Right ventricle myocardium inferior (tissue), 1 donor: ENCODE results near the gene SHISAL2A. TPM values are rescaled to one million over a fixed set of nuclear protein-coding genes. Genes with fewer than 3 reads are reported as not detected.

Source experiments
- ATAC-seq: fragments of 200-7000 bp; cut with Tn5 transposase; one replicate; pipeline ENCODE4 v1.9.1; 2020; ENCODE audit warnings: mild to moderate bottlenecking, moderate library complexity
- DNase-seq: peaks from one replicate; pipeline ENCODE4 v3.0.0; 2021; ENCODE audit errors: missing footprints
- intact Hi-C: fragments of 100-400 bp; cut with DNase I; formaldehyde crosslinking; loops from one replicate; pipeline ENCODE4 v1.11.0; 2022
- long read RNA-seq: library from polyadenylated mRNA; unstranded; transcript quantifications from one replicate; pipeline ENCODE4 v2.0.0, GENCODE V29; 2021
- total RNA-seq: library from RNA; stranded (reverse); fragmentation: NEBNext Ultra II Directional; extraction: Animal tissue kit (Norgen Biotek cat#: 25700); gene quantifications from one replicate; pipeline ENCODE4 v1.2.1, GENCODE V29; 2021
- donor health status: DM: no; HTN: yes; CAD: no; lungs with severe emphysema.

The SHISAL2A gene
- not detected for total RNA-seq
- long read RNA-seq = 0 reads

DNA sequence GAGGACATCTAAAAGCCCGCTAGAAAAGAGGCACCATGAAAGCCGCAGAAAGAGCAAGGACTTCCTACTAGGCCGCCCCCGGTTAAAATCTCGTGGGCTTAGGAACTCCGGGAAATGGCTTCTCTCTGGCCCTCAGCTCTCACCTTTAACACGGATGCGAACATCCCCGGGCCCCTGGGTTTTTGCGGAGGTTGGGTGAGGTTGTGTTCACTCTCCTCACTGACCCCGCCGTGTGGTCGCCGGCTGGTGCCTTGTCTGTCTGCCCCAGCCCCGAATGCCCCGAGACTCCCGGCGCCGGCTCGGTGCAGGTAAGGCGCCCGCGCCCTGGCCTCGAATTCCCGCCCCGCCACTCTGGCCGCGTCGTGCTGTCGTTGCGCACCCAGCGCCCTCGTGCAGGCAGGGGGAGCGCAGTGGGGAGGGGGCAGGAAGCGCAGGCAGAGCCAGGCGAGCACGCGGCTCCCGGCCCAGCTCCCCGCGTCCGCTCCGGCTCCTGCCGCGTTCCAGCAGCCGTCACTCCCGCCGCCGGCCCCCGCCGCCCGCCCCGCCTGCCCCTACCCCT, at the start of gene SHISAL2A:
TSS of gene SHISAL2A (plus strand) at position 437 of the 559 bp plus-strand sequence. CDS start 326 bp downstream, outside the sequence.
- intact Hi-C loops = no loop called here
- ATAC-seq = peak; percentile 53

DNA sequence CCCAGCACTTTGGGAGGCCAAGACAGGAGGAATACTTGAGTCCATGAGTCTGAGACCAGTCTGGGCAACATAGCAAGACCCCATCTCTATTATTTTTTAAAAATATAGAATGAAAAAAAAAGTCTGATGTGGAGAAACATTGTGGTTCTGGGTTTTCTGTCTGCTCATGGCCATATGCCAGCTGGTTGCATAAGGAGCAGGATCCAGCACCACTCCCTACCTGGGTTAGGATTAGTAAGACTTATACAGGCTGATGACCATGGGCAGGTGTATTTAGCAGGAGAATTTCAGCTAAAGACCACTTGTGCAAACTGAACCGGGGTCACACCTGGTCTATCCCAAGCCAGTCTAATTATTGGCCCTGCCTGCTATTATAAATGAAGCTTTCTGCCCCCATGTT, 47.5 kb upstream of the SHISAL2A start:
- intact Hi-C loops = no loop called here
- no peak for DNase-seq
- ATAC-seq = no peak

More for the DNA sequence above, at the start of gene SHISAL2A:
- peak; percentile 82 for DNase-seq

DNA sequence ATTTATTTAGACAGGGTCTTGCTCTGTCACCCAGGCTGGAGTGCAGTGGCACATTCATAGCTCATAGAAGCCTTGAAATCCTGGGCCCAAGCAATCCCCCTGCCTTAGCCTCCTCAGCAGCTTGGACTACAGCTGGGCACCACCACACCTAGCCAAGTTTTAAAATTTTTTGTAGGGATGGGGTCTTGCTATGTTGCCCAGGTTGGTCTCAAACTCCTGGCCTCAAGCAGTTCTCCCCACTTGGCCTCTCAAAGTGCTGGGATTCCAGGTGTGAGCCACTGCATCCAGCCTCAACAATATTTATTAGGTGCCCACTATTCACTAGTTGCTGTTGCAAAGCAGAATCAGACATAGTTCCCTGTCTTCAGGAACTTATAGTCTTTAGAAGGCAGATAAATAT, 44.9 kb upstream of the SHISAL2A start:
- DNase-seq (no peak), ATAC-seq (no peak)
- intact Hi-C loops = no loop called here

DNA sequence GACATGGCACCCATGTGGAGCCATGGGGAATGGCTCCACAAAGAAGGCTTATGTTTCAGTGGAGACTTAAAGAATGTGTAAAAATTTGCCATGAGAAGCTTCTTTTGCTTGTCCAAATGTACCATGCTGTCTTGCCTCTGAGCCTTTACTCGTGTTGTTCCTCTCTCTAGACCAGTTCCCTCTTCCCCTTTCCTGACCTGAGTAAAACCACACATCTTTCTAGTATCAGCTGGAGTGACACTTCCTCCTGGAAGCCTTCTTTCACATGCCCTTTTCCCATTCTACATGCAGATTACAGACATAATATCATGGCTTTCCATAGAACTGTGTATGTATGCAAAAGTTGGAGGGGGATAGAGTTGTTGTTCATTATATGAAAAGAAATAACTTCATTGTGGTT, 44.4 kb upstream of the SHISAL2A start:
- intact Hi-C loops = no loop called here
- no peak for ATAC-seq
- DNase-seq = no peak

DNA sequence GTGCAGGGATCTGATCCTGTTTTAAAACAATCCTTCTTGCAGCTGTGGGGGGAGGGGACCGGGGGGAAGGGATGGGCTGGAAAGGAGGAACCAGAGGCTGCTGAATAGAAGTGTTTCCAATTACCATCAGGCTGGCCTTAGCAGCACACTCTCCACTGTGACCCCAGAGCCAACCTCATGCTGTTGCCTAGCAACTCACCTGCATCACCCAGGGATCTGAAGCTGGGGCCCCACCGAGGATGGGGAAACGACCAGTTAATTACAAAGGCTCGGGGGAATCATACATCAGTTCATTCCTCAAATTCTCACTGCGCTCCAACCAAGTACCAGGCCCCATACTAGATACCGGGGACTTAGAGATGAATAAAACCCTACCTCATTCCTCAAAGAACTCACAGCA, 42.7 kb upstream of the SHISAL2A start:
- ATAC-seq (no peak), DNase-seq (no peak)
- intact Hi-C loops = no loop called here

DNA sequence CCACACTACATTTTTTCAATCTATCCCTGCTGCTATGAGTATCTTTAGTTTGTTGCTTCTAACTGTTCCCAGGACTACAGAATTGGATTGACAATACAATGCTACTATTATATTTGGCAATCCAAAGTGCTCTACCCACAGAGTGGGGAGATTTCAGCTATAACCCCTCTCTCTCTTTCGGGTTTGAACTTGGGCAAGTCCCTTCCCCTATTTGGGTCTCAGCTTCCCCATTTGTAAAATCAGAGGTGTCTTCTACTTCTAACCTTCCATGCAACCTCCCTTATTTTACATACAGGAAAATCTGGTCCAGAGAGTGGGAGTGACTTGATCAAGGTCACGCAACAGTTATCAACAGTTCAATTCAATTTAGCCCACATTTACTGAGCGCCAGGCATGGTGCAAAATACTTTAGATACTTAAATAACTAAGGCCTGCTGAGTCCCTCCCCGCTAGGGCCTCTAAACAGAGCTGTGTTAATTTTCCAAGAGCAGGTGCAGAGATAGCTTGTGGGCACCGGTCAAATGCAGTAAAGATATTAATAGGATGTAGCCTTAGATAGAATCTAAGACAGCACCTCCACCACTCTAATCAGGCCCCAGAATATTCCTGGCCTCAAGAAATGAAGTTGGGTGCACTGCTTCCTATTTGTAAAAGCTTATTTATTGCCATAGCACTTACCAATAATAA, 40.2 kb upstream of the SHISAL2A start:
- intact Hi-C loops = no loop called here
- ATAC-seq = no peak
- DNase-seq = no peak

DNA sequence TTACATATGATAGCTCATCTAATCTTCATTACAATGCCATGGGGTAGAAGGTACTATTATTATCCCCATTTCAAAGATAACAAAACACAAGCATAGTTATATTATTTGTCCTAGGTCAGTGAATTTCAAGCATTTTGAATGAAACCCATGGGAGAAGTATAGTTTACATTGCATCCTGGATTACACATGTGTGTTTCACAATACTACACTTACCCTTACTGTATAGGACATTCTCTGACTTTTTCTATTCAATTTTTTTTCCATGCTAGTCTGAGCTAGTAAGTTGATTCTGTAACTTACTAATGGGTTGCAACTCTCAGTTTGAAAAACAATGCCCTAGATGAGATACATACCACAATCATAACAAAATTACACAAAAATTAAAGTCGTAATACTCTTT, 39.5 kb upstream of the SHISAL2A start:
- DNase-seq (no peak), ATAC-seq (no peak)
- intact Hi-C loops = no loop called here

DNA sequence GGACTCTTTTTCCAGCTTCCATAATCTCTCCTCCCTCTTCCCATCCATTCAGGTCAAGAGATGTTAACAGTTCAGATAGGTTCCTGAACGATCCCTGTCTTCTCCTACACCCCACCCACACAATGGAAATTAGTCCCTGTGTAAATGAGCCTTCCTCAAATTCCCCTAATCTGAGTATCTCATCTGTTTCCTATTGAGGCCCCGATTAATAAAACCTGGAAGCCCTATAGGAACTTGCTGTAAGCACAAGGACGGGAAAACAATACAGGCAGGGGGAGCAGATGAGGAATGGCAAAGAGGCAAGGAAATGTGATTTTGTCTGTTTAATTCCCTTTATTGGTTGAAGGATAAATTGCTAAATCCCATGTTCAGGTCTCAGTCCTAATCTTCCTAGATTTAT, 37.9 kb upstream of the SHISAL2A start:
- DNase-seq (no peak), ATAC-seq (no peak)
- intact Hi-C loops = no loop called here

DNA sequence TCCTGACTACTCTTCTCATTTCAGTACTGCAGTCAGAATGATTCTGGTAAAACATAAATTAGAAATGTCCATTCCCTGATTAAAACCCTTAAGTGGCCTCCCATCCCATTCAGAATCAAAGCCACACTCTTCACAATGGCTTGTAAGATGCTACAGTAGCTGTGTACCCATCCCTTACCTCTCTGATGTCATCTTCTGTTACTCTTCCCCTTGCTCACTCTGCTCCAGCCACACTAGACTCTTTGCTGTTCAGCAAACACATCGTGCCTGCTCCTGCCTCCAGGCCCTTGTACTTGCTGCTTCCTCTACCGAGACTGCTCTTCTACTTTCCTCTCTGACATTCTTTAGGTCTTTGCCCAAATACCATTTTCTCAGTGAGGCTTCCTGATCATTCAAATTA, 35.1 kb upstream of the SHISAL2A start:
- DNase-seq = no peak
- no peak for ATAC-seq
- intact Hi-C loops = no loop called here

DNA sequence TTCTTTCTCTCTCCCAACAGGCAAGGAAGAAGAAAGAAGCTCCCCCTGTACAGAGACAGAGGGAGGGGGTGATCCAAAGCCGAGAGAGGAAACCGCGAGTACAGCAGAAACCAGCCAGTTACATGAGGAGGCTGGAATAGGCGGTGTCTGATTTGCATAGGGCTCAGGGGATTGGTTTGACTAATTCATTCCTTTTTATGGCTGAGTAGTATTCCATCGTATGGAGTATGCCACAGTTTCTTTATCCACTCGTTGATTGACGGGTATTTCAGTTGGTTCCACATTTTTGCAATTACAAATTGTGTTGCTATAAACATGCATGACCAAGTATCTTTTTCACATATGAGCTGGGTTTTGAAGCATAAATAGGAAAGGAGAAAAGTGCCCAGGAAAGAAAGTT, 34.2 kb upstream of the SHISAL2A start:
- intact Hi-C loops = no loop called here
- DNase-seq (no peak), ATAC-seq (no peak)

DNA sequence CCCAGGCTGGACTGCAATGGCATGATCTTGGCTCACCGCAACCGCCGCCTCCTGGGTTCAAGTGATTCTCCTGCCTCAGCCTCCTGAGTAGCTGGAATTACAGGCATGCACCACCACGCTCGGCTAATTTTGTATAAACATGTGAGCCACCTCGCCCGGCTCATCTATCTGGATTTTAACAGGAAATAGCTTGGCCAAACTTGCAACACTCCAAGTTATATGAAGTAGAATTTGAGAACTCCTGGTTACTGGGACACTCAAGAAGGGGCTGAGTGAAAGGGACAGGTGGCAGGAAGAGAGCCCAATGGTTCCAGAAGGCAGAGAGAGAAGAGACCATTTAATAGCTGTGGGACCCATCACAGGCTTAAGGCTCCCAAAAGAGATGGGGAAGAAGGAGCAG, 33.7 kb upstream of the SHISAL2A start:
- no peak for DNase-seq
- ATAC-seq = no peak
- intact Hi-C loops = no loop called here

DNA sequence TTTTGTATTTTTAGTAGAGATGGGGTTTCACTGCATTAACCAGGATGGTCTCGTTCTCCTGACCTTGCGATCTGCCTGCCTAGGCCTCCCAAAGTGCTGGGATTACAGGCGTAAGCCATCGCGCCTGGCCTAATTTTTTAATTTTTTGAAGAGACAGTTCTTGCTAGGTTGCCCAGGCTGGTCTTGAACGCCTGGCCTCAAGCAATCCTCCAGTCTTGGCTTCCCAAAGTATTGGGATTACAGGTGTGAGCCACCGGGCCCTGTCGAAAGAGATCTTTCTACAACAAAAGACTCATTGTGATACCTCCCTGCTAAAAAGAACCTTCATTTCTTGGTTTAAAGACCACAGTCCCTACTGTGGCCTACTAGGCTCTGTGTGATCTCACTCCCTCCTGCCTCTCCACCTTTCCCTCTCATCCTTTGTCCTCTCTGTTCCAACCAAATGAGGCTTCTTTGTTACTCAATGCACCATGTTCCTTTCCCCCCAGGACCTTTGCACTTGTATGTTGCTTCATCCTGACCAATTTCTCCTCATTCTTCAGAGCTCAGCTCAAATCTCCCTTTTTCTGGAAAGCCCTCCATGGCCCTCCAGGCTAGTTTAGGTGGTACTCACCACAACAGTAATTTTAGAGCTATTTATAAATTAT, 32.3 kb upstream of the SHISAL2A start:
- ATAC-seq (no peak), DNase-seq (no peak)
- intact Hi-C loops = loop anchor here (5.0 to 10.0 kb wide), 2 partner anchors 48 to 74 kb away; partner anchors contain the start of gene TUT4

DNA sequence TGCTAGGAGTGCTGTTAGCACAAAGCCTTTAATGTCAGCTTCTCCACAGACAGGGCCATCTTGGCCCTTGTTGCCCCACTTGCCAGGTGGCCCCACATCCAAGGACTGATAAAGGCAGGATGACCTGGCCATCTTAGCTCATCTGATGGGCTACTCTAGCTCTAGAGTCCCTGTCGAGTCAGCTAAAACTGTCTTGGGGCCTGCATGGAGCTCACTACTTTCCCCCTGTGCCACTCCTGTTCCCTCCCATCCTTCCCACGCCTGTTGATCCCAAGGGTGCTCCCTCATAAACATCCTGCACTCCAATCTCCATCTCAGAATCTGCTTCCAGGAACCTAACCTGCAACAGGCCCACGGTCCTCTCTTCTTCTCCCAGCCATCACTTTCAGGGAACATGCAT, 31.4 kb upstream of the SHISAL2A start:
- DNase-seq = no peak
- no peak for ATAC-seq
- intact Hi-C loops = loop anchor here (5.0 to 10.0 kb wide), 2 partner anchors 49 to 73 kb away; partner anchors contain the start of gene TUT4

DNA sequence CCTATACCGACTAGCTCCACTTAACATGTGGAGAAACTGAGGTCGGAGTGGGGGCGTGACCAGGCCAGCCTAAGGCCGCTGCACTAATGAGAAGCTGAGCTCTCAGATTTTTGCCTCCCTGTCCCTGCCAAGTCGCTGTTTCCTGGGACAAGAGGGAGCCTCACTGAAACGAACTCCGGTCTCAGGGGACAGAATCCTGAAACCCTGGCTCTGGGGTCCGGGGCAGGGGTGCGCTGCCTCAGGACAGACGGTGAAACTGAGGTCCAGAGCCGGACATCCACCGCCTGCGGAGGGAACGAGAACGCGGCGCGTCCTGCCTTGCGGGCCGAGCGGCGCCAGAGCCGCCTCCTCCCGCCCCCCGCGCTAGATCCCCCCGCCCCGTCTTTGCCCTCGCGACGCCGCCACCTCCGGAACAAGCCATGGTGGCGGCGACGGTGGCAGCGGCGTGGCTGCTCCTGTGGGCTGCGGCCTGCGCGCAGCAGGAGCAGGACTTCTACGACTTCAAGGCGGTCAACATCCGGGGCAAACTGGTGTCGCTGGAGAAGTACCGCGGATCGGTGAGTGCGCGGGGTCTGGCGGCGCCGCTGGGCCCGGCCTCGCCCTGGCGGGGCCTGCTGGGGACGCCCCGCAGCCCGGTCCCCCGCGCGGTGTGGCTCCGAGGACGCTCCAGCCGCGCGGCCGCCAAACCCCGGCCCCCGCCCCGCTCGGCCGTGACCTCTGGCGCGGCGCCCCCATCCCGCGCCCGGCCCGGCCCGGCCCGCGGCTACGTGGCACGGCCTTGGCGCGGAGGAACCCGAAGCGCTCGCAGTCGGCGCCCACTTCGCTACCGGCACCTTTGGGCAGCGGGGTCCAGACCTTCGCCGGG, 30.7 kb upstream of the SHISAL2A start, which contains the start of gene GPX7:
TSS of gene GPX7 (plus strand) at position 381 of the 865 bp plus-strand sequence. CDS start at position 420, 39 bp downstream.
- intact Hi-C loops = loop anchor here (5.0 to 10.0 kb wide), 2 partner anchors 50 to 73 kb away; partner anchors contain the start of gene TUT4
- peak; percentile 79 for DNase-seq
- ATAC-seq = peak; percentile 81

DNA sequence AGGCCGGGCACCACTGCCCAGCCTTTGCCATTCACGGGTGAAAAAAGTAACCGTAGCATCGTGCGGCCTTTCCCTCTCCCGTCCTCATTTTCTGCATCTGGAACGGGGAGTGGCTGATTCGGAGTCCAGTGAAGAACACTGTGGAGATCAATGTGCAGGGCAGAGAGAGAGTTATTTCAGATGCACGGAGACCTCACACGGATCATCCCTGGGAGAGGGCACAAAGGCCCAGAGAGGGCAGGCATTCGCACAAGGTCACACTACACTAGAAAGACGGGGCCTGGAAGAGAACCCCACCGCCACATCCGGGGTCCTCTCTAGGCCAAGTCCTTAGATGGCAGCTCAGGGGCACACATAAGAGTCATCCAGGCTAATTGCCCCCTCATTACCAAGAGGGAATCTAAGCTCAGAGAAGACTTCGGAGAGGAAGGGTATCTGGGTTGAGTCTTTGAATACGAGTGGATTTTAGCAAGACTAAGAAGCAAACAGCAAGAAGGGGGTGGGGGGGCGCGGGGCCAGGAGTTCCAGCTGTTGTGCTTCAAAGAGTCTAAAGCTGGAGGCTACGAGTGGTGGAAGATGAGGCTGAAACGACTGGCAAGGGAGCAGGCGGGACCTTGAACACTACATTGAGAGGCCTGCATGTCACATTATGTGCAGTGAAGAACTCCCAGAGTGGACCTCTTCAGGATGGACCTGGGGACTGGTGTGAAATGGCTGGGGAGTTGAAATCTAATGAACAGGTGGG, 29.9 kb upstream of the SHISAL2A start:
- ATAC-seq (no peak), DNase-seq (no peak)
- intact Hi-C loops = loop anchor here (5.0 to 10.0 kb wide), 2 partner anchors 51 to 72 kb away; partner anchors contain the start of gene TUT4

DNA sequence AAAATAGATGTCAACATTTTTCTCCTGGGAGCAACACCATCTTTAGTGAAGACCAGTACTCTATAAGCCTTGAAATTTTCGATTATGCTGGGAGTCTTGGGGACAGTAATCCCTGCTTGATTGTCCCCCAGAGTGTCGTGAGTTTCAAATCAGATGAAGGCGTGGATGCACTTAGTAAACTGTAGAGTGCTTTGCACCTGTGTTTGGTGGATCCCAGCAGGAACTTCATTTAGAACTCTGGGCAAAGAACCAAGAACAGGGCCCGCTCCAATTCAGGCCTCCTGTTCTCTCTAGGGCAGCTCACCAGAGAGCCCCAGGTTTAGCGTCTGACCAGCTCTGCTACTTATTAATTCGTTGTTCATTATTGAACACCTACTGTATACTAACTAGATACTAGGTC, 29.3 kb upstream of the SHISAL2A start:
- no peak for DNase-seq
- intact Hi-C loops = loop anchor here (5.0 to 10.0 kb wide), 2 partner anchors 51 to 71 kb away; partner anchors contain the start of gene TUT4
- peak; percentile 29 for ATAC-seq

DNA sequence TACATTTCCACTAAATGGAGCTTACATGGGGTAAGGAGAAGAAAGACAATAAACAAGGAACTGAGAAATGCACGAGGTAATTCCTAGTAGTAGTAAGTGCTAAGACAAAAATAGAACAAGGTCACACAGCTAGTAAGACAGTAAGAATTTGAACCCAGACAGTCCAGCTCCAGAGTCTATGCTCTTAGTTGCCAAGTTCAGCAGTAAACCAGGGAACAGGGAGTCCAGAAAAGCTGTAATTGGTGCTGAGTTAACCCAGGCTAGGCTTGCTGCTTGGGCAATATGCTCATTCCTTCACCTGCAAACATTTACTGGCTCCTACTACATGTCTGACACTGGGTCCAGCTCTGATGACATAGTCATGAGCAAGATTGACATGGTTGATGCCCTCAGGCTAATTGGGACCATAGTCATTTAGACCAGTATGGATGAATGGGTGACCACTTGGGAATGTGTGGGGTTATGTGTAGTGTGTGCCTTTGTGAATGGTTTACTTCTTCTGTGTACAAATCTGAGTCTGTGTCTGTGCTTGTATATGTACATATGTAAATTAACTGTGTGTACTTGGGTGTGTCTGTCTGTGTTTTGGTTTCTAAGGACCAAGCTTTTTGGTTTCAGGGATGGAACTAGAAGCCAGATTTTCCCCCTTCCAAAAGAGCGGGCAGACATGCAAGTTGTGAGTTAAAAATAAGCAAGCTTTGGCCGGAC, 28.8 kb upstream of the SHISAL2A start:
- ATAC-seq (no peak), DNase-seq (no peak)

More for the DNA sequence above, 28.8 kb upstream of the SHISAL2A start:
- intact Hi-C loops = loop anchor here (5.0 to 10.0 kb wide), 2 partner anchors 52 to 71 kb away; partner anchors contain the start of gene TUT4
